ENCODE measurements around the gene MAPK11. TPM values are rescaled to one million over a fixed set of nuclear protein-coding genes. Genes with fewer than 3 reads are reported as not detected.

Gene MAPK11
- total RNA-seq, 2 donors from 2014 or later = 0.33 to 0.40 TPM

- no peaks in the 10 kb centered on the region for H3K4me1 ChIP-seq (ENCODE audit: control insufficient read depth, insufficient read depth, low read length)
- no peak for DNase-seq
- H3K27ac ChIP-seq (ENCODE audit: low read depth, low read length) = no peak overlapping the region
- Mint-ChIP-seq H3K27me3 (ENCODE audit: insufficient read depth) (no peaks in the 10 kb centered on the region), H3K9me3 (no peaks in the 10 kb centered on the region), H3K27ac (no peak overlapping the region), H3K4me3 (no peak overlapping the region), H3K4me1 (no peaks in the 10 kb centered on the region), H3K36me3 (ENCODE audit: low read depth) (peaks cover 32% of the 10 kb centered on the region)
- 87 to 94% methylated on average over 3 to 13 of the region's 13 CpGs for WGBS, 2 experiments (ENCODE audit: insufficient coverage in 1 of 2, insufficient read length in 1 of 2)
- H3K27me3 ChIP-seq (ENCODE audit: control insufficient read depth, insufficient read depth, low read length, poor library complexity, severe bottlenecking) = no peaks in the 10 kb centered on the region
- H3K9ac ChIP-seq (ENCODE audit: extremely low read depth, low read length, poor library complexity, severe bottlenecking) = no peak overlapping the region
- no peak for TF ChIP-seq CTCF (conservative IDR thresholded peaks at IDR 0.05)
- H3K4me3 ChIP-seq (ENCODE audit: low read length) = no peak overlapping the region
- H3K36me3 ChIP-seq (ENCODE audit: control insufficient read depth, insufficient read depth, low read length) = peaks cover 24% of the 10 kb centered on the region
- H3K9me3 ChIP-seq (ENCODE audit: control insufficient read depth, low read length) = no peaks in the 10 kb centered on the region
These were observed 14.3 kb upstream of the MAPK11 start for GRCh38 chr22:50284479-50284878.

GRCh38 chr22:50283821-50284220 lies 13.6 kb upstream of the MAPK11 start:
- no peak overlapping the region for H3K4me3 ChIP-seq (ENCODE audit: low read length)
- Mint-ChIP-seq H3K4me3 (no peak overlapping the region), H3K9me3 (no peaks in the 10 kb centered on the region), H3K36me3 (ENCODE audit: low read depth) (peaks cover 30% of the 10 kb centered on the region), H3K4me1 (no peaks in the 10 kb centered on the region), H3K27me3 (ENCODE audit: insufficient read depth) (no peaks in the 10 kb centered on the region), H3K27ac (no peak overlapping the region)
- H3K4me1 ChIP-seq (ENCODE audit: control insufficient read depth, insufficient read depth, low read length) = no peaks in the 10 kb centered on the region
- H3K27me3 ChIP-seq (ENCODE audit: control insufficient read depth, insufficient read depth, low read length, poor library complexity, severe bottlenecking) = no peaks in the 10 kb centered on the region
- H3K9me3 ChIP-seq (ENCODE audit: control insufficient read depth, low read length) = no peaks in the 10 kb centered on the region
- H3K27ac ChIP-seq (ENCODE audit: low read depth, low read length) = no peak overlapping the region
- TF ChIP-seq CTCF (conservative IDR thresholded peaks at IDR 0.05) = no peak
- DNase-seq = no peak
- WGBS, 2 experiments (ENCODE audit: insufficient coverage in 1 of 2, insufficient read length in 1 of 2) = 96 to 100% methylated on average over 20 to 29 of the region's 30 CpGs
- H3K9ac ChIP-seq (ENCODE audit: extremely low read depth, low read length, poor library complexity, severe bottlenecking) = no peak overlapping the region
- peaks cover 18% of the 10 kb centered on the region for H3K36me3 ChIP-seq (ENCODE audit: control insufficient read depth, insufficient read depth, low read length)

- no peaks in the 10 kb centered on the region for H3K27me3 ChIP-seq (ENCODE audit: control insufficient read depth, insufficient read depth, low read length, poor library complexity, severe bottlenecking)
- no peak for DNase-seq
- no peak overlapping the region for H3K27ac ChIP-seq (ENCODE audit: low read depth, low read length)
- no peaks in the 10 kb centered on the region for H3K9me3 Mint-ChIP-seq
- H3K4me1 ChIP-seq (ENCODE audit: control insufficient read depth, insufficient read depth, low read length) = no peaks in the 10 kb centered on the region
- peaks cover 33% of the 10 kb centered on the region for H3K36me3 Mint-ChIP-seq (ENCODE audit: low read depth)
- 97% methylated on average over 24 to 45 of the region's 45 CpGs for WGBS, 2 experiments (ENCODE audit: insufficient coverage in 1 of 2, insufficient read length in 1 of 2)
- no peak overlapping the region for H3K4me3 ChIP-seq (ENCODE audit: low read length)
- H3K36me3 ChIP-seq (ENCODE audit: control insufficient read depth, insufficient read depth, low read length) = peaks cover 18% of the 10 kb centered on the region
- no peak overlapping the region for H3K27ac Mint-ChIP-seq
- no peaks in the 10 kb centered on the region for H3K27me3 Mint-ChIP-seq (ENCODE audit: insufficient read depth)
- TF ChIP-seq CTCF (conservative IDR thresholded peaks at IDR 0.05) = no peak
- no peak overlapping the region for H3K9ac ChIP-seq (ENCODE audit: extremely low read depth, low read length, poor library complexity, severe bottlenecking)
- no peak overlapping the region for H3K4me3 Mint-ChIP-seq
- H3K9me3 ChIP-seq (ENCODE audit: control insufficient read depth, low read length) = no peaks in the 10 kb centered on the region
- H3K4me1 Mint-ChIP-seq = no peaks in the 10 kb centered on the region
These were observed 12.4 kb upstream of the MAPK11 start for GRCh38 chr22:50282361-50283155.
